Activated B cell treated with CpG ODN at 0.5 μM for 24 hours (primary cell): ENCODE measurements around the gene GADD45G. TPM values are rescaled to one million over a fixed set of nuclear protein-coding genes. Genes with fewer than 3 reads are reported as not detected.

ENCODE experiments used
- ATAC-seq: fragments of 200-7000 bp; cut with Tn5 transposase; one replicate; pipeline ENCODE4 v1.10.0; 2021; ENCODE audit warnings: low read depth, mild to moderate bottlenecking, moderate library complexity
- CTCF ChIA-PET: fragments of 350-600 bp; sonication (Branson Sonifier 250); formaldehyde crosslinking; loops from one replicate; lab custom pipeline; 2021; ENCODE audit warnings: antibody characterized with exemption; lab: Charles Lee
- POLR2A ChIA-PET: fragments of 350-600 bp; sonication (Branson Sonifier 250); formaldehyde crosslinking; loops from one replicate; lab custom pipeline; 2021; ENCODE audit warnings: antibody characterized with exemption; lab: Charles Lee
- DNase-seq: peaks from one replicate; pipeline ENCODE4 v3.0.0; 2022
- H3K27ac Mint-ChIP-seq: one replicate; pipeline ENCODE4 v1.8.0; 2020; ENCODE audit warnings: mixed read lengths
- H3K27me3 Mint-ChIP-seq: one replicate; pipeline ENCODE4 v1.8.0; 2021; ENCODE audit warnings: mixed read lengths
- H3K36me3 Mint-ChIP-seq: one replicate; pipeline ENCODE4 v1.8.0; 2021; ENCODE audit warnings: low read depth, mixed read lengths
- H3K4me1 Mint-ChIP-seq: one replicate; pipeline ENCODE4 v1.8.0; 2021; ENCODE audit warnings: mixed read lengths
- H3K4me3 Mint-ChIP-seq: one replicate; pipeline ENCODE4 v1.8.0; 2020; ENCODE audit warnings: mild to moderate bottlenecking, mixed read lengths
- H3K9me3 Mint-ChIP-seq: one replicate; pipeline ENCODE4 v1.8.0; 2020; ENCODE audit warnings: mixed read lengths
- intact Hi-C: fragments of 100-400 bp; cut with micrococcal nuclease; formaldehyde crosslinking; loops from one replicate; pipeline ENCODE4 v1.15.1; 2024
- total RNA-seq: library from RNA; stranded (reverse); gene quantifications from 2 replicates; pipeline ENCODE4 v1.2.3, GENCODE V29; 2022
- TF ChIP-seq, protein P1 (sequence below): fragments of 200-600 bp; IDR thresholded peaks from one replicate; pipeline ENCODE4 v1.8.0; 2022; ENCODE audit warnings: antibody characterized with exemption, mild to moderate bottlenecking

The GADD45G gene
- total RNA-seq, 1 donor from 2014 or later = 7.6 TPM

DNA sequence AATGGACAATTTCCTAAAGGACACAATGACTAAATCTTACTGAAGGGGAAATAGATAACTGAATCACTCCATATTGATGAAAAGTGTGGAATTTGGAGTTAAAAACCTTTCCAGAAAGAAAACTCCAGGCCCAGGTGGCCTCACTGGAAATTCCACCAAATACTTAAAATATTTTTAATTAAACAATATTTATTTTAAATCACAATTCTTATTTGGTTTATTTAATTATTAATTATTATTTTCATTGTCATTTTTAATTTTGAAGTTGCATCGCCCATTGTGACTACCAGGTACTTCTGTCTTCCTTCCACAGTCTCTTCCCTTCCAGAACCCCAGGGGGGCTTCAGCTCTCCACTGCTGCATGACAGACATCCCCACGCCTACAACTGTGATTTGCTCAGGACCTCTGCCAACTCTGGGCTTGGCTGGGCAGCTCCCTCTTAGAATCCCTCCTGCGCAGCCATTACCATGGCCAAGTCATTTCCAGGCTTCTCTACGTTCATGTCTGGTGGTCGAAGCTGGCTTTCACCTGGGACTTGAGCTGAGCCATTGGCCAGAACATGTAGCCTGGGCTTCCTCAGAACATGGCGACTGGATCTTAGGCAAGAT lies 16.4 kb upstream of the GADD45G start:
- no peak for ATAC-seq
- POLR2A ChIA-PET = no interaction called here
- H3K4me3 Mint-ChIP-seq = no peak overlapping the region
- no peak for DNase-seq
- TF ChIP-seq, protein P1, sequence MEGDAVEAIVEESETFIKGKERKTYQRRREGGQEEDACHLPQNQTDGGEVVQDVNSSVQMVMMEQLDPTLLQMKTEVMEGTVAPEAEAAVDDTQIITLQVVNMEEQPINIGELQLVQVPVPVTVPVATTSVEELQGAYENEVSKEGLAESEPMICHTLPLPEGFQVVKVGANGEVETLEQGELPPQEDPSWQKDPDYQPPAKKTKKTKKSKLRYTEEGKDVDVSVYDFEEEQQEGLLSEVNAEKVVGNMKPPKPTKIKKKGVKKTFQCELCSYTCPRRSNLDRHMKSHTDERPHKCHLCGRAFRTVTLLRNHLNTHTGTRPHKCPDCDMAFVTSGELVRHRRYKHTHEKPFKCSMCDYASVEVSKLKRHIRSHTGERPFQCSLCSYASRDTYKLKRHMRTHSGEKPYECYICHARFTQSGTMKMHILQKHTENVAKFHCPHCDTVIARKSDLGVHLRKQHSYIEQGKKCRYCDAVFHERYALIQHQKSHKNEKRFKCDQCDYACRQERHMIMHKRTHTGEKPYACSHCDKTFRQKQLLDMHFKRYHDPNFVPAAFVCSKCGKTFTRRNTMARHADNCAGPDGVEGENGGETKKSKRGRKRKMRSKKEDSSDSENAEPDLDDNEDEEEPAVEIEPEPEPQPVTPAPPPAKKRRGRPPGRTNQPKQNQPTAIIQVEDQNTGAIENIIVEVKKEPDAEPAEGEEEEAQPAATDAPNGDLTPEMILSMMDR = no peak
- no peaks in the 10 kb centered on the region for H3K36me3 Mint-ChIP-seq
- H3K27ac Mint-ChIP-seq = no peak overlapping the region
- H3K9me3 Mint-ChIP-seq = peaks cover 4% of the 10 kb centered on the region
- no peaks in the 10 kb centered on the region for H3K4me1 Mint-ChIP-seq
- H3K27me3 Mint-ChIP-seq = peaks cover 24% of the 10 kb centered on the region
- CTCF ChIA-PET = interaction anchor here (0.6 kb wide), 1 partner anchor 15 kb away, joined by 3 read pairs; no protein-coding TSS in a partner anchor
- intact Hi-C loops = no loop called here

DNA sequence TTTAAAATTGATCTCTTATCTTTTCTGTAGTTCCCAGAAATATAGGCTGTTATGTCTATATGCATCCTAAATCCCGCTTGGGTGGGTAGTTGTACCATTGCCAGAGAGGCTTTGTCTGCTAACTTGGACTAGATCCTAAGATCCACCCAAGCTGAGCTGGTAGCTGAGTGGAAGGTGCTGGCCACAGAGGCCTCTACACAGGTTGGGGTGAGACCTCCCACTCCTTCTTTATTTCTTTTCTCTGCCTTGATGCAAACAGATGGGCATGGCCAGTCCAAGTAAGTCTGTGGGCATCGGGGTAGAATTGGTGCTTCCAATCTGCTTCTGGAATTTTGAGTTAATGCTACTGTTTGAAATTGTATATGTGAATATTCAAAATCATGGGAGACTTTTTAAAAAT lies 14.4 kb upstream of the GADD45G start:
- CTCF ChIA-PET = no interaction called here
- DNase-seq (no peak), ATAC-seq (no peak)
- H3K36me3 Mint-ChIP-seq = no peaks in the 10 kb centered on the region
- intact Hi-C loops = no loop called here
- POLR2A ChIA-PET = no interaction called here
- no peak overlapping the region for H3K27ac Mint-ChIP-seq
- peaks cover 14% of the 10 kb centered on the region for H3K27me3 Mint-ChIP-seq
- H3K4me1 Mint-ChIP-seq = no peaks in the 10 kb centered on the region
- TF ChIP-seq, protein P1 = no peak
- H3K9me3 Mint-ChIP-seq = no peaks in the 10 kb centered on the region
- no peak overlapping the region for H3K4me3 Mint-ChIP-seq

DNA sequence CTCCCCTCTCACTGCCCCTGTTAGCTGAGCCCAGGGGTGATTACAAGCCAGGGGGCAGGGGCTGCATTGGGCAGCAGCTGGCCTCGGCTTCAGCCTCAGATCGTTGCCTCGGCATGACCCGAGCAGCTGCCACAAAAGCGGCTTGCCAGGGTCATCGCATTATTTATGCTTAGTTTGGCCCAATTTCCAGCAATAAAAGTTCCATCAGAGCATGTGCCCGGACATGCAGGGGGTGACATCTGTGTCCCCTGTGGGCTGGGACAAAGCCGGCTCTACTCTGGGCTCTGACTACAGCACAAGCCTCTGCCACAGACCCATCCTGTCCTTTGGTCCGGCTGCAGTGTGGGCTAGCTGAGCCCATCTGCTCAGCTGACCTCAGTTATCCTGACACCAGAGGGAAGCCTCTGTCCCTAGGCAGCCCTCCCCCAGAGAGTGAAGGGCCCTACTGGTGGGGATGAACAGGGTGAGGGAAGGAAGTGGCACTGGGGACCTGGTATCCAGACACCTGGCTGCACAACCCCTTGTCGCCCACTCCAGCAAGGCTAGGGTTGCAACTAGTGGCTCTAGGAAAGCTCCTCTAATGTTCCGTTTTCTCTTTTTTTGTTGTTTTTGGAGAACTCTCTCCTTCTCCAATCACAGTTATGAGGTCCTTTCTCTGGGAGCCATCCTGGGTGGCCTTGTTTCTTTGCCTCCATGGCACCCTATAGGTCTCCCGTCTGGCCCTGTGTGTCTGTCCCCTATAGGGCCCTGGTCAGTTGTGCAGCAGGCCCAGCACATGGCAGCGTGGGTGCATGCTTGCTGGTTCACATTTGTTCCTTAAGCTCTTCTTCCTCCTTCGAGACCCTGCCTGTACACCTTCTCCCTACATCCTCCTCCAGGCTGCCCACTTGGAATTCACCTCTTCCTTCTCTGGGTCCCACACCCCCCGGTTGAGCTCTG lies 13.3 kb upstream of the GADD45G start:
- intact Hi-C loops = no loop called here
- TF ChIP-seq, protein P1 = no peak
- Mint-ChIP-seq H3K4me3 (no peak overlapping the region), H3K36me3 (no peaks in the 10 kb centered on the region), H3K27me3 (peaks cover 10% of the 10 kb centered on the region), H3K27ac (no peak overlapping the region), H3K4me1 (no peaks in the 10 kb centered on the region), H3K9me3 (no peaks in the 10 kb centered on the region)
- ATAC-seq (no peak), DNase-seq (no peak)
- ChIA-PET CTCF (interaction anchor here (0.7 to 1.4 kb wide), 3 partner anchors 11 to 1835 kb away, joined by 3 to 4 read pairs (median 4); no protein-coding TSS in a partner anchor), POLR2A (no interaction called here)

DNA sequence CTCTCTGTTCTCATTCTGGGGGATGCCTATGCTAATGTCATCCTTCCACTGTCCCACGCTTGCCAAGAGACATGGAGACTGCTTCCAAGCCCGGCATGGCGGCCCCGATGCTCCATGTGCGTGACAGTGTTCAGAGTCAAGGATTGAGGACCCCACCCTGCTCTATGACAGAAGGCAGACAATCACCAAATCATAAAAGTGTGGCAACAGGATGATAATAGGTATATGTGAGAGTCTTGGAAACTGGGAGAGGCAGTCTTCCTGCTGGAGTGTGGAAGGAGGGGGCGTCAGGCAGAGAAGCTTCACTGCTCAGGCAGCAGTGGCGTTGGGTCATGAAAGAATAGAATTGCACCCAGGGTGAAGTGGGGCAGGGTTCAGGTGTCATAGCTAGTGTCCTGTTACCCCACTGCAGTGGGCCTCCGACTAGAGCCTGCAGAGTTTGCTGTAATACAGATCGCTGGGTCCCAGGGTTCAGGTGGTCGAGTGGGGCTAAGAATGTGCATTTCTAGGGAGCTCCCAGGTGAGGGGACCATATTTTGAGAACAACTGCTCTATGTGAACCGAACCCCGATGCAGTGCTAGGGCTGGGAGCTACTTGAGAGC lies 12.5 kb upstream of the GADD45G start:
- CTCF ChIA-PET = interaction anchor here (0.7 to 2.5 kb wide), 6 partner anchors 11 to 508 kb away, joined by 4 to 16 read pairs (median 4); no protein-coding TSS in a partner anchor
- no peak for ATAC-seq
- no peak for DNase-seq
- TF ChIP-seq, protein P1 = no peak
- POLR2A ChIA-PET = no interaction called here
- peaks cover 10% of the 10 kb centered on the region for H3K27me3 Mint-ChIP-seq
- H3K9me3 Mint-ChIP-seq = no peaks in the 10 kb centered on the region
- intact Hi-C loops = no loop called here
- no peaks in the 10 kb centered on the region for H3K4me1 Mint-ChIP-seq
- H3K27ac Mint-ChIP-seq = no peak overlapping the region
- no peak overlapping the region for H3K4me3 Mint-ChIP-seq
- no peaks in the 10 kb centered on the region for H3K36me3 Mint-ChIP-seq
